Pancreas (tissue), 10 donors: ENCODE measurements around the gene GRM1. TPM values are rescaled to one million over a fixed set of nuclear protein-coding genes. Genes with fewer than 3 reads are reported as not detected.
A peak's percentile ranks its signal among the peaks of the same experiment; 100 is the strongest.

Experiments used
- ATAC-seq, 4 donors: fragments of 200-7000 bp; cut with Tn5 transposase; one replicate each; pipeline versions ENCODE4 v1.8.0 to v1.9.1; 2020; ENCODE audit warnings: mild to moderate bottlenecking in 4 of 4, moderate library complexity in 4 of 4
- DNase-seq, 6 donors: peaks; one replicate each; pipeline ENCODE4 v3.0.0-alpha.2; 2020
- FAIRE-seq: peaks from 2 replicates; lab custom pipeline; 2012; peaks lifted over from hg19 to GRCh38; lab: Jason Lieb, UNC
- H3K27ac ChIP-seq, 4 donors: fragments of 200-600 bp; sonication (generic); 1 replicate in 3 of 4; 2 replicates in 1 of 4; pipeline versions ENCODE4 v1.5.0 to v1.8.0; 2020
- H3K27me3 ChIP-seq, 4 donors: fragments of 200-600 bp; one replicate each; pipeline ENCODE4 v1.8.0; 2021
- H3K36me3 ChIP-seq, 3 donors: fragments of 200-600 bp; sonication (generic) in 1 of 3; one replicate each; pipeline versions ENCODE4 v1.5.0 to v1.8.0; 2020 to 2021
- H3K4me1 ChIP-seq, 3 donors: fragments of 200-600 bp; one replicate each; pipeline ENCODE4 v1.8.0; 2021
- H3K4me3 ChIP-seq, 4 donors: fragments of 200-600 bp; sonication (generic) in 2 of 4; one replicate each; pipeline versions ENCODE4 v1.5.0 to v1.8.0; 2020 to 2021
- H3K9me3 ChIP-seq, 4 donors: fragments of 200-600 bp; one replicate each; pipeline ENCODE4 v1.8.0; 2021
- CTCF ChIP-seq, 4 donors: fragments of 200-600 bp; sonication (generic) in 3 of 4; IDR thresholded peaks; one replicate each; pipeline versions ENCODE4 v1.5.0 to v1.8.0; 2021; ENCODE audit warnings: antibody characterized with exemption in 4 of 4
- WGBS, 2 donors: extraction: QIAGEN DNeasy Blood & Tissue Kit; methylation state at CpG; one replicate each; pipeline ENCODE4 v1.1.7; 2013; 5-methylcytosine and 5-hydroxymethylcytosine counted together
- intact Hi-C, 3 donors: fragments of 100-400 bp; cut with DNase I; formaldehyde crosslinking; loops; one replicate each; pipeline versions ENCODE4 v1.11.1 to v1.14.2; 2022
- polyA plus RNA-seq, 2 donors: library from polyadenylated mRNA; stranded (reverse); fragments of 200-250 nt; gene quantifications; one replicate each; pipeline ENCODE4 v1.2.3, GENCODE V29; 2013
- total RNA-seq, 6 donors: library from RNA; stranded (reverse); fragmentation: NEBNext Ultra II Directional in 4 of 6; extraction: Animal tissue kit (Norgen Biotek cat#: 25700) in 4 of 6; gene quantifications; one replicate each; pipeline versions ENCODE4 v1.2.1 to v1.2.4, GENCODE V29; 2021 to 2023
- donor health status: healthy with polysubstance abuse.
- donor health status: DM: no; HTN: no; CAD: no; lungs with moderate emphysema.
- donor health status: DM: no; HTN: no; CAD: no.
- donor health status: control.
- donor health status: control.
- donor health status: Bipolar disorder and iron deficiency.
- donor health status: DM: yes; HTN: yes; CAD: no.
- donor health status: DM: no; HTN: no; CAD: no.
- donor health status: DM: no; HTN: no; CAD: no.
- donor health status: DM: yes; HTN: yes; CAD: no.

The GRM1 gene
- total and polyA plus RNA-seq, 8 donors = 0.04 to 0.17 (median 0.05) TPM; not detected in 2

GRCh38 chr6:146286961-146287360 lies 258.1 kb downstream of the GRM1 start:
- WGBS, 2 donors = 46 to 59% methylated on average over 3 of the region's 3 CpGs
- intact Hi-C loops = no loop called here
- no peak for ATAC-seq
- Histone ChIP-seq H3K4me1 (no peaks in the 10 kb centered on the region), H3K36me3 (no peaks in the 10 kb centered on the region), H3K27ac (no peak overlapping the region), H3K9me3 (no peaks in the 10 kb centered on the region), H3K27me3 (no peaks in the 10 kb centered on the region), H3K4me3 (no peak overlapping the region)
- no peak for FAIRE-seq
- TF ChIP-seq CTCF (IDR thresholded peaks at IDR 0.05) = no peak
- DNase-seq = no peak

GRCh38 chr6:146287691-146288369 lies 259.0 kb downstream of the GRM1 start:
- ATAC-seq (no peak), DNase-seq (no peak), FAIRE-seq (no peak)
- TF ChIP-seq CTCF (IDR thresholded peaks at IDR 0.05) = no peak
- Histone ChIP-seq H3K4me3 (no peak overlapping the region), H3K36me3 (no peaks in the 10 kb centered on the region), H3K27ac (no peak overlapping the region), H3K9me3 (no peaks in the 10 kb centered on the region), H3K27me3 (no peaks in the 10 kb centered on the region), H3K4me1 (no peaks in the 10 kb centered on the region)
- intact Hi-C loops = no loop called here
- 44 to 59% methylated on average over 1 of the region's 1 CpG for WGBS, 2 donors

- no peaks in the 10 kb centered on the region for H3K4me1 ChIP-seq
- no peak for DNase-seq
- no peaks in the 10 kb centered on the region for H3K27me3 ChIP-seq
- no peak for FAIRE-seq
- TF ChIP-seq CTCF (IDR thresholded peaks at IDR 0.05) = no peak
- H3K36me3 ChIP-seq = no peaks in the 10 kb centered on the region
- intact Hi-C loops = no loop called here
- H3K4me3 ChIP-seq = no peak overlapping the region
- H3K27ac ChIP-seq = no peak overlapping the region
- H3K9me3 ChIP-seq = no peaks in the 10 kb centered on the region
- peak in 2 of 4 donors; percentile 57 to 62 for ATAC-seq
- 61 to 75% methylated on average over 5 of the region's 5 CpGs for WGBS, 2 donors
These were observed 261.1 kb downstream of the GRM1 start for GRCh38 chr6:146289816-146290588.

- H3K27ac ChIP-seq = no peak overlapping the region
- no peak overlapping the region for H3K4me3 ChIP-seq
- no peaks in the 10 kb centered on the region for H3K4me1 ChIP-seq
- no peak for TF ChIP-seq CTCF (IDR thresholded peaks at IDR 0.05)
- FAIRE-seq (no peak), DNase-seq (no peak), ATAC-seq (no peak)
- H3K36me3 ChIP-seq = no peaks in the 10 kb centered on the region
- 69 to 75% methylated on average over 2 of the region's 2 CpGs for WGBS, 2 donors
- no peaks in the 10 kb centered on the region for H3K9me3 ChIP-seq
- no peaks in the 10 kb centered on the region for H3K27me3 ChIP-seq
- intact Hi-C loops = no loop called here
These were observed 261.7 kb downstream of the GRM1 start for GRCh38 chr6:146290589-146290901.

- no peaks in the 10 kb centered on the region for H3K27me3 ChIP-seq
- H3K9me3 ChIP-seq = no peaks in the 10 kb centered on the region
- H3K4me1 ChIP-seq = no peaks in the 10 kb centered on the region
- H3K36me3 ChIP-seq = no peaks in the 10 kb centered on the region
- intact Hi-C loops = no loop called here
- H3K27ac ChIP-seq = no peak overlapping the region
- ATAC-seq (no peak), FAIRE-seq (no peak), DNase-seq (no peak)
- no peak overlapping the region for H3K4me3 ChIP-seq
- TF ChIP-seq CTCF (IDR thresholded peaks at IDR 0.05) = no peak
- 67 to 90% methylated on average over 1 of the region's 1 CpG for WGBS, 2 donors
These were observed 263.6 kb downstream of the GRM1 start for GRCh38 chr6:146292506-146292905.
